D341Med (cell line): ENCODE measurements around the gene SRGN.
"Not testable (repeated sequence)": the region's sequence is repeated elsewhere in the genome, so short reads cannot be mapped to it uniquely, and the experiment has no call there.

Experiments
- DNase-seq: peaks from one replicate; pipeline ENCODE4 v3.0.0; 2012; ENCODE audit warnings: low spot score

Gene SRGN, protein sequence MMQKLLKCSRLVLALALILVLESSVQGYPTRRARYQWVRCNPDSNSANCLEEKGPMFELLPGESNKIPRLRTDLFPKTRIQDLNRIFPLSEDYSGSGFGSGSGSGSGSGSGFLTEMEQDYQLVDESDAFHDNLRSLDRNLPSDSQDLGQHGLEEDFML

DNA sequence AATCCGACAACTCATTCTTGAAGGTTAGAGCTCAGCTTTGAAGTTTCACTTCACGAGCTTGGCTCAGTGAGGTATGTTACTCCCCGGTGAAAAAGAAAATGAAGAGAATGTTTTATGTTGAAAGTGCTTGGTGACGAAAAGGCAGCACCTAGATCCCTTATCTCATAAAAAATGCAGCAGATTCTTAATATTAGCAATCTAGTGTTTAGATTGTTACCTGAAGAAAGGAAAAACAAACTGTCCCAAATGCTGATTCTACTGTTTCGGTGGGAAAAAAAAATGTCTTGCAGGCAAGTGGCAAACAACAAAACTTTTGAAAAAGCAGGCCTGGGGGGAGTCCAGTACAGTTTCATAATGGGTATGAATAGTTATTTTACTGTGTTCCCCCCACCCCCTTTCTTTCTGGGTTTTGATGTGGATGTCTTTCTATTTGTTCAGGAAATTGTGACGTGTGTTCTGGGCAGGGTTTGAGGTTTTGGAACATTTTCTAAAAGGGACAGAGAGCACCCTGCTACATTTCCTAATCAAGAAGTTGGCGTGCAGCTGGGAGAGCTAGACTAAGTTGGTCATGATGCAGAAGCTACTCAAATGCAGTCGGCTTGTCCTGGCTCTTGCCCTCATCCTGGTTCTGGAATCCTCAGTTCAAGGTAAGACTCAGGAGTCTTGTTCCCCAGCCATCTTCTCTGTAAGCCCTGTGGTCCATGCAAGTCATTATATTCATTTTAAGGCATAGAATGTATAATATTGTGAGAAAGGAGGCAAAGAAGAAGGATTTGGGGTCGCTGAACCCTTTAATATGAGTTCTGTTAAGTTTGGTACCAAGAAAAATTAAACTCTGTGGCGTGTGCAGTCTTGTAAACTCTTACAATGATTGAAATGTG lies at the start of gene SRGN:
Gene SRGN (plus strand): TSS at position 514 of the 881 bp plus-strand sequence. CDS start 55 bp downstream, at position 569.
- DNase-seq = no peak

DNA sequence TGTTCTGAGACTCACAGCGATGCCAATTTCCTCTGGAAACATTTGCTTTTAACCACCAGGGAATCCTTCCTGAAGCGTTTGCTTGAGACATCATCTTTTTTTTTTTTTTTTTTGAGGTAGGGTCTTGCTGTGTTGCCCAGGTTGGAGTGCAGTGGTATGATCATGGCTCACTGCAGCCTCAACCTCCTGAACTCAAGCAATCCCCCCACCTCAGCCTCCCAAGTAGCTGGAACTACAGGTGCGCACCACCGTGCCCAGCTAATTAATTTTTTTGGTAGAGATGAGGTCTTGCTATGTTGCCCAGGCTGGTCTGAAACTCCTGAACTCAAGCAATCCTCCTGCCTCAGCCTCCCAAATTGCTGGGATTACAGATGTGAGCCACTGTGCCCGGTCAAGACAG lies 47.0 kb upstream of the SRGN start:
- DNase-seq = not testable (repeated sequence)

DNA sequence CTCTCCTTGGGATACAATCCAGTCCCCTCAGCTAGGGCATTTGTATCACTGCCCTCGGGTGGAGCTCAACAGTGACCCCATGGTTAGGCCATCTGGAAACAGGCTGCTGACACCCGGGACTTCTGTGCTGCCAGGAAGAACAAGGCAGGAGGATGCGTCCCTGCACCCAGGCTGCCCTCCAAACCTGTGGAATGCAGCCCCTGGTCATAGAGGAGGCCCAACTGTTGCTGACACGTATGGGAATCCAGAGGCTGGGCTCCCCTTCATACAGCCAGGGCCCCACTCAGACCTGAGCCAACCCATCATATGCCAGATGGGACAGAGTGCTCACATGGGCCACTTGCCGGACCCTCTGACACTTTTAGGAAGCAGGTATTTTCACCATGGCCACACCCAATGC lies 45.5 kb upstream of the SRGN start:
- DNase-seq = no peak

DNA sequence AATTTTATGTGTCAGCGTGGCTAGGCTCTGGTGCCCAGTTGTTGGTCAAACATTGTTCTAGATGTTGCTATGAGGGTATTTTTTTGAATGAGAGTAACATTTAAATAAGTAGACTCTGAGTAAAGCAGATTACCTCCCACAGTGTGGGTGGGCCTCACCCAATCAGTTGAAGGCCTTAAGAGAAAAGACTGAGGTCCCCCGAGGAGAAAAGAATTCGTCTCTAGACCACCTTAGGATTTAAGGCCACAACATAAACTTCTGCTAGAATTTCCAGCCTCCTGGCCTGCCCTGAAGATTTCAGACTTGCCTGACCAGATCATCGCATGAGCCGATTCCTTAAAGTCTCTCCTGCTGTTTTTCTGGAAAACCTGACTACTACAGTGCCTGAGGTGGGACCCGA lies 45.1 kb upstream of the SRGN start:
- DNase-seq = no peak

DNA sequence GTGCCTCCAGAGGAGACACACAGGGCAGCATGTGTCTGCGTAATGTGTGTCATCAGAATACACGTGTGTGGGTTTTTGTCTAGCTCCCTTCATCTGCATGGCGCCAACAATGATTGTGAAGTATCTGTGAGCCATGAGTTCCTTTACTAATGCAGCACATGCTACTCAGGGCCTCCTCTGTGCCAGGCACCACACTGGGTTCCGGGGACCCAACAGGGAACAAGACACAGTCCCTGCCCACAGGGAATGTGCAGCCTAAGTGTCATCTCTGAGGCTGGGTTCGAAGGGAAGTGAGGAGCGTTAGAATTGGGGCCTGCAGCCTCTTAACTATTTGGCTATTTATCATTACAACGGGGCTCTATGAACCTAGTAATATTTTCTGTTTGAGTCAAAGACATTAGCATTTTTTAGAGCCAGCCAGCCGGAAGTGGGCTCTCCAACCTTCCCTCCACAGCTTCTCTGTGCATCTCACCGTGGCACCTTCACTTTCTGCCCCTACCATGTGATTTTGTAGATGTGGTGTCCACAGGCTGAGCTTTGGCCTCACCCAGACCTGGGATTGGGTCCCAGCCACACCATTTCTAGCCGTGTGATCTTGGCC lies 43.9 kb upstream of the SRGN start:
- no peak for DNase-seq

DNA sequence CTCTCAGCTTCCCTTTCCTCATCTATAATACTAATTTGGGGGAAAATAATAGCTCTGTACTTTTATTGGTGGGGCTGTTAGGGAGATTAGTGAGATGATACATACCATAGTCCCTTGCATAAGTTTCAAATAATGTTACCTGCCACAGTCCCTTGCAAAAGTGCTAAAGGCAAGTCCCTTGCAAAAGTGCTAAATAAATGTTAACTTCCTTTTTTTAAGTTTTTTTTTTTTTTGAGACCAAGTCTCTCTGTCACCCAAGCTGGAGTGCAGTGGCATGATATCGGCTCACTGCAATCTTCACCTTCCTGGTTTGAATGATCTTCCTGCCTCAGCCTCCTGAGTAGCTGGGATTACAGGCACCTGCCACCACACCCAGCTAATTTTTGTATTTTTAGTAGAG lies 43.4 kb upstream of the SRGN start:
- no peak for DNase-seq

DNA sequence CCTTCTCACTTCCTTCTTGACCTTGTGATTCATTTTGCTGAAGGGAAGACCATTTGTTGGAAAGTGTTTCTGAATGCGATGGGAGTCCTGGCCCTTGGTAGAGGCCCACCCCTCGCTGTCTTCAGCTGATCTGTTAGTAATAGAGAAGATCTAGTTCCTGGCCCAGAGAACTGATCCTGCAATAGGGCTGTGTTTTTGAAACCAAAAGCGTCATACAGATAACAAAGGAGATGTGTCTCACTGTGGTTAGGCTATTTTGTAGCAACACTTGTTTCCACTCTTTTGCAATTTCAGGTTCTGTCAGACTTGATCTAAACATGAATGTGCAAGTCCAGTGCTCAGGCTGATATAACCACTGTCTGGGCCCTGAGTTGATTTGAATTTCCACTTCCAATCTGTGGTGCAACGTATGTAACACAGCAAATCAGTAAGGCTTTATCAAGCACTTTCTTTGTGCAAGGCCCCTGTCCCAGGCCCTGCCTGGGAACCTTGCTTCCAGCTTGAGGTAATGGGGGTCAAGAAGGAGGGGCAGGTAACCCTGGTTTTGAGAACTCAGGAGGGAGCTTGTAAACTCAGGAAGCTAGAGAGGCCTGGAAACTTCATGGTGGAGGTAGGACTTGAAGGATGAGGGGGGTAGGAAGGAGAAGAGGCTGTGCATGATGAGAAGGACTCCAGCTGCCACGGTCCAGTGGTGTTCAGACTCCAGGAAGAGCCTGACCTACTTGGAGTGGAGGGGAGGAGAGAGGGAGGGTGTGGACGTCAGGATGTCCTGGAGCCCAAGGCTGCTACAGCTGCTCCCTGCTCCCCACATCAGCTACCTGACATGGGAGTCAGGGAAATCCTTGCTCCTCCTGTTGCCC lies 42.2 kb upstream of the SRGN start:
- no peak for DNase-seq

DNA sequence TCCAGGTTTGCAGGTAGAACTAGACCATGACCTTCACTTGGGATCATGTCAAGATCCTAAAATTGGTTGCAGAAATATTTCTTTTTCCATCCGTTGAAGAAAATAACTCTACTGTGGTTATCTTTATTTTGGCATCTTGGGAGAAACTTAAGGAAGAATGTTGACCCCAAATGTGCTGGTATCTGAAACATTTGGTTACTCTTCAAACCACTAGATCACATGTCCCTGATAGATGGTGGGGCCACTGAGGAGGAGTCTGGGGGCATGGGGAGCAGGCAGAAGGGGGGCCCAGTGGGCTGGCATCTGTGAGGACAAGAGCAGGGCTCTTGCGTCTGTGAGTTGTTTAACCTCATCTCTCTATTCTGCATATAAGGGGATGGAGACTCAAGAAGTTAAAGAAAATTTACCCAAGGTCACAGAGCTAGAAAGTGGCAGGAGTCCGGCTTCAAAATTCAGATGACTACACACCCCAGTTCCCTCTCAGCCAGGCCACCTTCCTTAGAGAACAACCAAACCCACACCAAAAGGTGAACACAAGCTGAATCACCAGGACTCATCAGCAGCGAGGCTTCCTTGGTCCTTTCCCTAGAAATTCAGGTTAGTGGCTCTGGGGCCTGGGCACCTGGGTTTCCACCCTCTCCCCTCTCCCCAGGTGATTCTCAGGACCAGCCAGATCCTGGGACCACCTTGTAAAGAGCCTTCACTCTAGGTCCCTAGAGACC lies 40.6 kb upstream of the SRGN start:
- DNase-seq = no peak

DNA sequence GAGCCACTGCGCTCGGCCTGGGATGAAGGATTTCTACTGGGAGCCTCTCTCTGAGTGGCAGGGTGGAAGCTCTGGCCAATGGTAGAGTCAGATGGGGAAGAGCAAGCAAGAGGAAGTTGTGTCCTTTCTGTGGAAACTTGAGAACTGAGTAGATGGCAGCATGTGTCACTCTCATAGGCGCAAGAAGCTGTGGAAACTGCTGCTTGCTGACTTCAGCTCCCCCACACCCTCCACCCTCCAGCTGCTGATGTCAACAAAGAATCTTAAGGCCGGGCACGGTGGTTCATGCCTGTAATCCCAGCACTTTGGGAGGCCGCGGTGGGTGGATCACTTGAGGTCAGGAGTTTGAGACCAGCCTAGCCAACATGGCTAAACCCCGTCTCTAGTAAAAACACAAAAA lies 39.8 kb upstream of the SRGN start:
- DNase-seq = no peak

DNA sequence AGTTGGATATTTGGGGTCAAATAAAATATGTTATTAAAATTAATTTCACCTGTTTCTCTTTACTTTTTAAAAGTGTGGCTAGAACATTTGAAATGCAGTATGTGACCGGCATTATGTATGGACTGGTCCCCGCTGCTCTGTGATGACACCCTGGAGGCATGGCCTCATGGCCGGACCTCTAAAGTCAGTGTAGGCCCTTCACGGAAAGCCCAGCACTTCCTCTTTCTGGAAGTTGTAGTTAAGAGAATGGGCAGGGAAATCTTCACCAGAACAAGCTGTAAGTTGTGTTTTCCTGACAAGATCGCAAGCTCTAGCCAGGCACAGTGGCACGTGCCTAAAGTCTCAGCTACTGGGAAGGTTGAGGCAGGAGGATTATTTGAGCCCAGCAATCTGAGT lies 38.3 kb upstream of the SRGN start:
- DNase-seq = no peak

DNA sequence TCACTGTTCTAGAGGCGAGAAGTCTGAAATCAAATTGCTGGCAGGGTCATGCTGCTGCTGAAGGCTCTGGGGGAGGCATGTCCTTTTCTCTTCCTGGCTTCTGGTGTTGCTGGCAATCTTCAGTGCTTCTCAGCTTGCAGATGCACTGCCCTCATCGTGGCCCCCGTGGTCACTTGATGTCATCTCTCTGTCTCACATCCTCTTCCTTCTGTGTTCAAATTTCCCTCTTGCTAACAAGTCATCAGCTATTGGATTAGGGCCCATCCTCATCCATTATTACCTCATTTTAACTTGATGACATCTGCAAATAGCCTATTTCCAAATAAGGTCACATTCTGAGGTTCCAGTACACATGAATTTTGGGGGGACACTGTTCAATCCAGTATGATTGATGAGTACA lies 36.6 kb upstream of the SRGN start:
- no peak for DNase-seq

DNA sequence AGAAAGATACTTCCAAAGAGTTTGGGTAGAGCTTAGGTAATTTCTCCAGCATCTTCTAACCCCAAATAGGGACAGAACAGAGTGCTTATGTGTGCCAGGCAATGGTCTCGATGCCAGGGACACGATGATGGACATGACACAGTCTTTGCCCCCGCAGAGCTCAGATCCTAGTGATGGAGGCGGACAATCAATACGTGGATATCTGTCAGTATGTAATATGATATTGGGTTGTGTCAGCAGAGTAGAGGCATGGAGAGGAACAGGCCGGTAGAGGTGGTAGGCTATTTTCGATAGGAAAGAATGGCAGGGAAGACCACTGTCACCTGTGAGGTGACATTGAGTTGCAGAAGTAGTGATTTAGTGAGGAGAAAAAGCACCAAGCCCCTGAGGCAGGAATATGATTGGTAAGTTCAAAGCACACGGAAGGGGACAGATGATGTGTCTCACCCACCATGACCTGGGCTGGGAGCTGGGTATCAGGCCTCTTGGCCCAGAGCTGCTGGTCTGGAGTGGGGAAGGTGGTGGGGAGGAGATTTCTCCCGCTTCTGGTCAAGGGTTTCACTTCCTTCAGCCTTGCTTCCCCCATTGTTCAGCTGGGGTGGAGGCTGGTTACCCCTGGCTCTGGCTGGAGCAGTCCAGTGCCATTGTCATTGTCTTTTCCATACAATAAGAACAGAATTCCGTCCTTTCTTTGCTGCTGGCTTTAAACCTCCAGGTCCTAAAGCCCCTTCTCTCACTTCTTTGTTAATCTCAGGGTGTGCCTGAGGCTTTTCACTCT lies 36.0 kb upstream of the SRGN start:
- DNase-seq = no peak

DNA sequence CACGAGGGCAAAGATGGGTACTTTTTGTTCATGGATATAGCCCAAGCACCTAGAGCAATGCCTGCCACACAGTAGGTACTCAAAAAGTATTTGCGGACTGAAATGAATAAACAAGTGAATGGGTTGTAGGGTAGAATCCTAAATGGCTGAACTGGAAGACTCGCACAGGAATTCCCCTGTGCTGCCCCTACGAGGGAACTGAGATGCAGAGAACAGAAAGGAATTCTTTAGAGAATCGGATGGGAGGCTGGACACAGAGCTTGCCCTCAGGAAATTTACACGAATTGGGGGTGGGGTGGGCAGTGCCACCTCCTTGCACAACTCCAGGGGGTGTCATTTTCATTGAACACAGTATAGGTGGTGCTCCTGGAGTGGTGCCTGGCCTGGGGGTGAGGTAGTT lies 35.2 kb upstream of the SRGN start:
- no peak for DNase-seq

DNA sequence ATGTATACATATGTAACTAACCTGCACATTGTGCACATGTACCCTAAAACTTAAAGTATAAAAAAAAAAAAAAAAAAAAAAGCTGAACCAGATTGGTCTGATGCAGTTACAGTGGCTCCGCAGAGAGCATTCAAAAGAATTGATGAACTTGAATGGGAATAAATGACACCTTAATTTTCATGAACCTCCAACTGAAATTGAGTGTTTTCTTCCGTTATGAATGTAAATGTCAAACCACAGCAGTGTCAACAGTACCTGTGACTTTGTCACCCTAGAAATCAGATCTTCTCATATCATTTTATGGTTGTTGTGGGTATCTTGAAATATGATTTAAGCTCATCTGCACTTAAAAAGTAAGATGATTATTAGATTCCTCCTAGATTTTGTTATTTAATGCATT lies 32.7 kb upstream of the SRGN start:
- DNase-seq = no peak

DNA sequence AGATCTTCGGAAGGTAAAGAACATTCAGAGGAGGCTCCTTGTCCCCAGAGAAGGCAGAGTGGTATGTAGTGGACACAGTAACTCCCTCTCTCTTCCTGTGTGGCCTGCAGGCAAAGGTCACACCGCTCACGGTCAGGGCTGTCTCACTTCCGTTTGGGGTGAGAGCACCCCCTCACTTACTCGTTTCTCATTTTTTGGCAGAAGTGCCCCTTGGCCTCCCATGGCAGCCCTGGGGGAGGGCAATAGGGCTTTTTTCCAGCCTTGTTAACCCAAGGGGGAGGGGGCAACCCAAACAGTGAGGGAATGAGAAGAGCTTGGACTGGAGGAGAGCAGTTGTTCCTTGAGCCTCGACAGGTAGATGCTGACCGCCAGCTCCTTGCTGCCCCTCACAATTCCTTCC lies 31.8 kb upstream of the SRGN start:
- no peak for DNase-seq

DNA sequence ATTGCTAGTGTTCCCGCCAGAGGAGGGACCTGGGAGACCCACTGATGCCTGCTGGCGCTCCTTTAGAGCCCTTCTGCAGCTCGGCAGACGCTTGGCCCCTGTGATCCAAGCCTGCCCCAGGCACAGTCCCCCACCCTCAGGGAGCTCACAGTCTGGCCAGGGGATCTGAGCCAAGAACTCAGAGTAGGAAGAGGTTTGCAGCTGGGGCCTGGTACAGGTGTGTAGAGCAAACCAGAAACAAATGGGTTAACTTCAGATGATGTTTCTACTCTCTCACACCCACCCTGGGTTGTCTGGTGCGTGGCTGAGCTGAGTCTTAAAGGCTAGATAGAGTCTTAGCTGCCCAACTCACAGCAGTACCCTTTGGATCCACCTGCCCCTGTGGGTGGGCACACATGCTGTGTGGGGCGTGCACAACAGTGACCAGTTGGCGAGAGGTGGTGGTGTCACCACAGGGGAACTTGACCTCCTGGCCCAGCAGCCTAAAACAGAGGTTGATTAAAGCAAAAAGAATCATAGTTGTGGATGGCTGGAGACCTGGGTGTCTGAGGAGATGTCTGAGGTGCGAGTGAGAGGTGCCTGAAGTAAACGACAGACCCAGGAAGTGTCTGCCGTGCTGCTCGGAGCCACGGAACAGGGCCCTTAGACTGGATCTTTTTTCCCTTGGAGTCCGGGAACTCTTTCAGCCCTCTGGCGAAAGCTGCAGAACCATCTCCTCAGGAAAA lies 31.2 kb upstream of the SRGN start:
- DNase-seq = no peak

DNA sequence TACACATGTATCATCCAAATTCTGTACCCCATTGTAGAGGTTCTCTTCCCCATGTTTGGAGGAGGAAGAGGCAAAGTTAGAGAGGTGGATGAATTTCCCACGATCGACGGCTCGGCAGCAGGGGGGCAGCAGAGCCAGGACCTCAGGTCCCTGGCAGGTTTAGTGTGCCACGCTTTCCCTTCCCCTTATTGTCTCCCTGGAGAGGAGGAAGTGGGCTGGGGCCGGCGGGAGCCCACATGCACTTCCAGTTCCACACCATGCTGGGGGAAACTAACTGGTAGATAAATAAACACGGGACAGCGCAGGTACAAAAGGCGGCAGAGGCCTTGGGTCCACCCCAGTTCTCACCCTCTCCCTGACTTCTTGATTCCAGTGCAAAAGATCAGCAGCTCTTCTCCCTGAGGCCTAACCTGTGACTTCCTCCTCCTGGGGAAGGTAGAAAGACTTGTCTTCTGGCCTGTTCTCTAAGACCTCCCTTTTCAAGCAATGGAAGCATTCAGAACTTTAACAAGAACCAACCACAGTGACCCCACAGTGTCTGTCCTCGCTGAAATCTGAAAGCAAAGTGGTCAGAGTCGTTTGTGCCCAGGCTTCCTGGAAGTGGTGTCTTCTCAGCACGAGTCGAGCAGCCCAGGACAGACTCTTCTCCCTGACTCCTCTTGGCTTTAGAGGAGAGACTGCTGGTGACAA lies 30.5 kb upstream of the SRGN start:
- DNase-seq = no peak

DNA sequence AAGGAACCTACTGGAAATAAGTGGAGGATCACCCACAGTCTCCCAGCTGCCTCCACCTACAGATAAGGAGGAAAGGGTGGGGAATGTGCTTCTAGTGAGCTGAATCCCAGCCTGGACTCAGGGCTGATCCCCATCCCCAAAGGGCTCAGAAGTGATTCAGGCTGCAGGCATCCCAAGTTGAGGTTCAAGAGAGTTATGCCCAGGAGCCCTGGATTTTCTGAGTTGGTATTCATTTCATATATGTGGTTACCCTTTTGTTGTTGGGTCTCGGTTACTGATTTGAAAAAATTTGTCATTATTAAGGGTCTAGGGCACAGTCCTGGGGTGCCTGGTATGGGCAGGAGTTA lies 30.0 kb upstream of the SRGN start:
- no peak for DNase-seq

DNA sequence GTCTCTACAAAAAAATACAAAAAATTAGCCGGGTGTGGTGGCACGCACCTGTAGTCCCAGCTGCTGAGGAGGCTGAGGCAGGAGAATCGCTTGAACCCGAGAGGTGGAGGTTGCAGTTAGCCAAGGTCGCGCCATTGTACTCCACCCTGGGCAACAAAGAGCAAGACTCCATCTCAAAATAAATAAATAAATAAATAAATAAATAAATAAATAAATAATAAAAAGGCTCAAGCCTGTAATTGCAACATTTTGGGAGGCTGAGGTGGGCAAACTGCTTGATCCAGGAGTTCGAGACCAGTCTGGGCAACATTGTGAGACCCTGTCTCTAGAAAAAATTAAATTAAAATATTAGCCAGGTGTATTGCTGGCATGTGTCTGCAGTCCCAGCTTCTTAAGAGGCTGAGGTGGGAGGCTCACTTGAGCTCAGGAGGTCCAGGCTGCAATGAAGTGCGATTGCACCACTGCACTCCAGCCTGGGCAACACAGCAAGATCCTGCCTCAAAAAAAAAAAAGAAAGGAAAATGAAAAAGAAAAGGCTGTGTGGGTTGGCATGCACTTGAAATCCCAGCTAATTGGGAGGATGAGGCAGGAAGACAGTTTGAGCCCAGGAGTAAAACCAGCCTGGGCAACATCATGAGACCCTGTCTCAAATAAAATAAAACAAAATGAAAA lies 27.6 kb upstream of the SRGN start:
- DNase-seq = no peak
